ENCODE data around the gene ANKRD55.

DNA sequence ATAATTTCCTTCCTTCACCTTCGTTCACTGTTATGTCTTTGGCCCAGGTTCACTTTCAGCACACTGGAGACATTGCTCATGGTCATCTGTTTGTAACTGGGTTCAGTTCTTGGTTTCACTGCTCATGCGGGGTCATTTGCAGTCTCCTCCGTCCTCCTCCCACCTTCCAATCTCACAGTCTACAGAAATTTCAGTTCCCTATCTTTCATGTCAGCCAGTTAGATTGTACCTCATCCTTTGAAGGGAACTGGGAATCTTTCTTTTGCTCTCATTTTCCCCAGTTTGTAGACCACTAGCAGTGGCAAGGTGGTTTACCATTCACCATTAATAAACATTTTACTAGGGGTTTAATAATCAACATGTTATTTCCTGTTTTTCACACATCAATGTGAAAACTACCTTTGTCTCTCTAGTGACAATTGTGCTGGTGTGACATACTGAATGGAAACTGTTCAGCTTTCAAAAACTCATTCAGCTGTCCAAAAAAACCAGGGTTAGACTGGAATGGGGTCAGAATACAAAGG is 137.5 kb downstream of the ANKRD55 start:
- no peak for TF ChIP-seq ZNF302 (tag by site-specific recombination; IDR thresholded peaks at IDR 0.05; ENCODE audit: low read depth)
- TF ChIP-seq, protein P1, sequence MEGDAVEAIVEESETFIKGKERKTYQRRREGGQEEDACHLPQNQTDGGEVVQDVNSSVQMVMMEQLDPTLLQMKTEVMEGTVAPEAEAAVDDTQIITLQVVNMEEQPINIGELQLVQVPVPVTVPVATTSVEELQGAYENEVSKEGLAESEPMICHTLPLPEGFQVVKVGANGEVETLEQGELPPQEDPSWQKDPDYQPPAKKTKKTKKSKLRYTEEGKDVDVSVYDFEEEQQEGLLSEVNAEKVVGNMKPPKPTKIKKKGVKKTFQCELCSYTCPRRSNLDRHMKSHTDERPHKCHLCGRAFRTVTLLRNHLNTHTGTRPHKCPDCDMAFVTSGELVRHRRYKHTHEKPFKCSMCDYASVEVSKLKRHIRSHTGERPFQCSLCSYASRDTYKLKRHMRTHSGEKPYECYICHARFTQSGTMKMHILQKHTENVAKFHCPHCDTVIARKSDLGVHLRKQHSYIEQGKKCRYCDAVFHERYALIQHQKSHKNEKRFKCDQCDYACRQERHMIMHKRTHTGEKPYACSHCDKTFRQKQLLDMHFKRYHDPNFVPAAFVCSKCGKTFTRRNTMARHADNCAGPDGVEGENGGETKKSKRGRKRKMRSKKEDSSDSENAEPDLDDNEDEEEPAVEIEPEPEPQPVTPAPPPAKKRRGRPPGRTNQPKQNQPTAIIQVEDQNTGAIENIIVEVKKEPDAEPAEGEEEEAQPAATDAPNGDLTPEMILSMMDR (tag by site-specific recombination; IDR thresholded peaks at IDR 0.05) = no peak
- no peak for TF ChIP-seq ZNF423 (tag by site-specific recombination; IDR thresholded peaks at IDR 0.05)
- no peak for TF ChIP-seq TCF7L2 (IDR thresholded peaks at IDR 0.05; ENCODE audit: borderline replicate concordance, low read depth, low read length)
- TF ChIP-seq ZNF341 (tag by site-specific recombination; IDR thresholded peaks at IDR 0.05; ENCODE audit: low read depth) = no peak
- TF ChIP-seq ZSCAN23 (tag by site-specific recombination; IDR thresholded peaks at IDR 0.05) = no peak
- no peak for TF ChIP-seq ZBTB7A (tag by site-specific recombination; IDR thresholded peaks at IDR 0.05; ENCODE audit: low read depth)
- TF ChIP-seq ZNF701 (tag by site-specific recombination; IDR thresholded peaks at IDR 0.05) = no peak
- TF ChIP-seq ZFP41 (tag by site-specific recombination; IDR thresholded peaks at IDR 0.05; ENCODE audit: borderline replicate concordance) = no peak
- TF ChIP-seq, protein P2, sequence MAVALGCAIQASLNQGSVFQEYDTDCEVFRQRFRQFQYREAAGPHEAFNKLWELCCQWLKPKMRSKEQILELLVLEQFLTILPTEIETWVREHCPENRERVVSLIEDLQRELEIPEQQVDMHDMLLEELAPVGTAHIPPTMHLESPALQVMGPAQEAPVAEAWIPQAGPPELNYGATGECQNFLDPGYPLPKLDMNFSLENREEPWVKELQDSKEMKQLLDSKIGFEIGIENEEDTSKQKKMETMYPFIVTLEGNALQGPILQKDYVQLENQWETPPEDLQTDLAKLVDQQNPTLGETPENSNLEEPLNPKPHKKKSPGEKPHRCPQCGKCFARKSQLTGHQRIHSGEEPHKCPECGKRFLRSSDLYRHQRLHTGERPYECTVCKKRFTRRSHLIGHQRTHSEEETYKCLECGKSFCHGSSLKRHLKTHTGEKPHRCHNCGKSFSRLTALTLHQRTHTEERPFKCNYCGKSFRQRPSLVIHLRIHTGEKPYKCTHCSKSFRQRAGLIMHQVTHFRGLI (tag by site-specific recombination; IDR thresholded peaks at IDR 0.05) = no peak
- no peak for TF ChIP-seq ZXDB (tag by site-specific recombination; IDR thresholded peaks at IDR 0.05)

Measured in HEK293 (cell line).